Measurements from ENCODE around the gene HAPSTR1.

Gene HAPSTR1

GRCh38 chr16:9091867-9092281, 430 bp downstream of the HAPSTR1 start (continued):
- TF ChIP-seq ZNF560 (tag by site-specific recombination; IDR thresholded peaks at IDR 0.05; ENCODE audit: borderline replicate concordance) (no peak), ZNF555 (tag by site-specific recombination; conservative IDR thresholded peaks at IDR 0.05) (no peak), ZBTB11 (tag by site-specific recombination; conservative IDR thresholded peaks at IDR 0.05; ENCODE audit: low read depth) (0 out of 2 replicates have a peak, but pooled peaks have one; percentile 7), ZNF473 (tag by site-specific recombination; IDR thresholded peaks at IDR 0.05) (no peak), ZBTB17 (tag by site-specific recombination; IDR thresholded peaks at IDR 0.05) (peak; percentile 53), ZBTB49 (tag by site-specific recombination; IDR thresholded peaks at IDR 0.05; ENCODE audit: low read depth) (no peak), ZBTB21 (tag by site-specific recombination; IDR thresholded peaks at IDR 0.05) (no peak), ZBTB44 (tag by site-specific recombination; IDR thresholded peaks at IDR 0.05) (no peak), ZNF645 (tag by site-specific recombination; IDR thresholded peaks at IDR 0.05) (no peak), ZNF660 (tag by site-specific recombination; IDR thresholded peaks at IDR 0.05) (no peak), ZBTB7A (tag by site-specific recombination; IDR thresholded peaks at IDR 0.05; ENCODE audit: low read depth) (peak; percentile 17; the same call in 1 of the 2 replicates), ZNF549 (tag by site-specific recombination; IDR thresholded peaks at IDR 0.05) (no peak), ZBTB1 (tag by site-specific recombination; IDR thresholded peaks at IDR 0.05) (no peak), ZNF398 (tag by site-specific recombination; IDR thresholded peaks at IDR 0.05) (no peak), YY1 (tag by site-specific recombination; IDR thresholded peaks at IDR 0.05) (peak; percentile 50; the same call in 1 of the 2 replicates), MEIS1 (CRISPR knock-in tag; IDR thresholded peaks at IDR 0.05; ENCODE audit: borderline replicate concordance) (no peak), HIC1 (tag by site-specific recombination; IDR thresholded peaks at IDR 0.05) (no peak), ZNF248 (tag by site-specific recombination; IDR thresholded peaks at IDR 0.05) (no peak), ZNF670 (tag by site-specific recombination; IDR thresholded peaks at IDR 0.05; ENCODE audit: low read depth) (no peak), ZNF548 (tag by site-specific recombination; IDR thresholded peaks at IDR 0.05) (no peak), ZNF837 (tag by site-specific recombination; IDR thresholded peaks at IDR 0.05) (no peak), ZNF580 (tag by site-specific recombination; IDR thresholded peaks at IDR 0.05) (no peak), ZBTB26 (tag by site-specific recombination; optimal IDR thresholded peaks at IDR 0.05) (peak; percentile 74), ZSCAN5A (tag by site-specific recombination; IDR thresholded peaks at IDR 0.05) (no peak)

All from HEK293 (cell line).